ENCODE measurements around the gene CAPN5. TPM values are rescaled to one million over a fixed set of nuclear protein-coding genes. Genes with fewer than 3 reads are reported as not detected.

CAPN5 gene
- total RNA-seq, 1 experiment from 2014 or later = 27.4 TPM

DNA sequence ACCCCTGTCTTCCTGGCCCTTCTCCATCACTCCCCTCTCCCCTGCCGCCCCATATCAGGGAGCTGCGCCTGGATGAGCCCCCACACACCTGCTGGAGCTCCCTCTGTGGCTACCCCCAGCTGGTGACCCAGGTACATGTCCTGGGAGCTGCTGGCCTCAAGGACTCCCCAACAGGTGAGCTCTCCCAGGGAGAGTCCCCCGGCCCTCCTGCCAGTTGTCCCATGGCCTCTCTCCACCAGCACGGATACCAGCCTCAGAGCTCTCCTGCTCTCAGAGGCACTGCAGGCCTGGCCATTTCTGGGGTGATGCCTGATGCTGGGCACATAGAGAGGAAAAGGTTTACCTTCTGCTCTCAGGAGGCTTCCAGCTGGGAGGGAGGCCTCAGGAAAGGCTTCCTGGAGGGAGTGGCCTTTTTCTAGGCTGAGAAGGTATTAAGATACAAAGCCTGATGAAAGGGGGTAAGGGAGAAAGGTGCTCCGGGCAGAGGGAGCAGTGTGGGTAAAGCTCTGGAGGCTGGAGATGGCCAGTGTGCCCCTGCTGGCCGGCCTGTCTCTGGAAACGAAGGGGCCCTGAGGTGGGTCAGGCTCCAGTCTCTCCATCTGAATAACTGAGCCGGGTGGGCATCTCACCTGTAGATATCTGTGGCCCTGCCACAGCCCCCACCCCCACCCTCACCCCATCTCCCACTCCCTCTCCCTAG, 55.3 kb downstream of the CAPN5 start:
- no peak for ATAC-seq
- ChIA-PET POLR2A (interaction anchor here (0.6 kb wide), 1 partner anchor 24 kb away, joined by 3 read pairs; no protein-coding TSS in a partner anchor), CTCF (interaction anchor here (0.8 to 2.2 kb wide), 4 partner anchors 9 to 67 kb away, joined by 3 to 11 read pairs (median 4); no protein-coding TSS in a partner anchor)
- Mint-ChIP-seq H3K36me3 (peaks cover 3% of the 10 kb centered on the region; the same call in 1 of the 2 replicates), H3K27me3 (ENCODE audit: low read depth) (no peaks in the 10 kb centered on the region), H3K9me3 (no peaks in the 10 kb centered on the region), H3K4me3 (no peak overlapping the region), H3K27ac (no peak overlapping the region), H3K4me1 (peaks cover 7% of the 10 kb centered on the region)
- DNase-seq (ENCODE audit: low spot score) = no peak
- no peak for TF ChIP-seq TEAD1 (CRISPR knock-in tag; IDR thresholded peaks at IDR 0.05)
- TF ChIP-seq, protein P1, sequence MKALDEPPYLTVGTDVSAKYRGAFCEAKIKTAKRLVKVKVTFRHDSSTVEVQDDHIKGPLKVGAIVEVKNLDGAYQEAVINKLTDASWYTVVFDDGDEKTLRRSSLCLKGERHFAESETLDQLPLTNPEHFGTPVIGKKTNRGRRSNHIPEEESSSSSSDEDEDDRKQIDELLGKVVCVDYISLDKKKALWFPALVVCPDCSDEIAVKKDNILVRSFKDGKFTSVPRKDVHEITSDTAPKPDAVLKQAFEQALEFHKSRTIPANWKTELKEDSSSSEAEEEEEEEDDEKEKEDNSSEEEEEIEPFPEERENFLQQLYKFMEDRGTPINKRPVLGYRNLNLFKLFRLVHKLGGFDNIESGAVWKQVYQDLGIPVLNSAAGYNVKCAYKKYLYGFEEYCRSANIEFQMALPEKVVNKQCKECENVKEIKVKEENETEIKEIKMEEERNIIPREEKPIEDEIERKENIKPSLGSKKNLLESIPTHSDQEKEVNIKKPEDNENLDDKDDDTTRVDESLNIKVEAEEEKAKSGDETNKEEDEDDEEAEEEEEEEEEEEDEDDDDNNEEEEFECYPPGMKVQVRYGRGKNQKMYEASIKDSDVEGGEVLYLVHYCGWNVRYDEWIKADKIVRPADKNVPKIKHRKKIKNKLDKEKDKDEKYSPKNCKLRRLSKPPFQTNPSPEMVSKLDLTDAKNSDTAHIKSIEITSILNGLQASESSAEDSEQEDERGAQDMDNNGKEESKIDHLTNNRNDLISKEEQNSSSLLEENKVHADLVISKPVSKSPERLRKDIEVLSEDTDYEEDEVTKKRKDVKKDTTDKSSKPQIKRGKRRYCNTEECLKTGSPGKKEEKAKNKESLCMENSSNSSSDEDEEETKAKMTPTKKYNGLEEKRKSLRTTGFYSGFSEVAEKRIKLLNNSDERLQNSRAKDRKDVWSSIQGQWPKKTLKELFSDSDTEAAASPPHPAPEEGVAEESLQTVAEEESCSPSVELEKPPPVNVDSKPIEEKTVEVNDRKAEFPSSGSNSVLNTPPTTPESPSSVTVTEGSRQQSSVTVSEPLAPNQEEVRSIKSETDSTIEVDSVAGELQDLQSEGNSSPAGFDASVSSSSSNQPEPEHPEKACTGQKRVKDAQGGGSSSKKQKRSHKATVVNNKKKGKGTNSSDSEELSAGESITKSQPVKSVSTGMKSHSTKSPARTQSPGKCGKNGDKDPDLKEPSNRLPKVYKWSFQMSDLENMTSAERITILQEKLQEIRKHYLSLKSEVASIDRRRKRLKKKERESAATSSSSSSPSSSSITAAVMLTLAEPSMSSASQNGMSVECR (CRISPR knock-in tag; IDR thresholded peaks at IDR 0.05; ENCODE audit: borderline replicate concordance) = no peak
- TF ChIP-seq, protein P2, sequence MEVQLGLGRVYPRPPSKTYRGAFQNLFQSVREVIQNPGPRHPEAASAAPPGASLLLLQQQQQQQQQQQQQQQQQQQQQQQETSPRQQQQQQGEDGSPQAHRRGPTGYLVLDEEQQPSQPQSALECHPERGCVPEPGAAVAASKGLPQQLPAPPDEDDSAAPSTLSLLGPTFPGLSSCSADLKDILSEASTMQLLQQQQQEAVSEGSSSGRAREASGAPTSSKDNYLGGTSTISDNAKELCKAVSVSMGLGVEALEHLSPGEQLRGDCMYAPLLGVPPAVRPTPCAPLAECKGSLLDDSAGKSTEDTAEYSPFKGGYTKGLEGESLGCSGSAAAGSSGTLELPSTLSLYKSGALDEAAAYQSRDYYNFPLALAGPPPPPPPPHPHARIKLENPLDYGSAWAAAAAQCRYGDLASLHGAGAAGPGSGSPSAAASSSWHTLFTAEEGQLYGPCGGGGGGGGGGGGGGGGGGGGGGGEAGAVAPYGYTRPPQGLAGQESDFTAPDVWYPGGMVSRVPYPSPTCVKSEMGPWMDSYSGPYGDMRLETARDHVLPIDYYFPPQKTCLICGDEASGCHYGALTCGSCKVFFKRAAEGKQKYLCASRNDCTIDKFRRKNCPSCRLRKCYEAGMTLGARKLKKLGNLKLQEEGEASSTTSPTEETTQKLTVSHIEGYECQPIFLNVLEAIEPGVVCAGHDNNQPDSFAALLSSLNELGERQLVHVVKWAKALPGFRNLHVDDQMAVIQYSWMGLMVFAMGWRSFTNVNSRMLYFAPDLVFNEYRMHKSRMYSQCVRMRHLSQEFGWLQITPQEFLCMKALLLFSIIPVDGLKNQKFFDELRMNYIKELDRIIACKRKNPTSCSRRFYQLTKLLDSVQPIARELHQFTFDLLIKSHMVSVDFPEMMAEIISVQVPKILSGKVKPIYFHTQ (CRISPR knock-in tag; IDR thresholded peaks at IDR 0.05) = no peak
- no peak for TF ChIP-seq SMAD4 (CRISPR knock-in tag; IDR thresholded peaks at IDR 0.05)
- TF ChIP-seq NFATC4 (CRISPR knock-in tag; IDR thresholded peaks at IDR 0.05) = no peak
- TF ChIP-seq, protein P3, sequence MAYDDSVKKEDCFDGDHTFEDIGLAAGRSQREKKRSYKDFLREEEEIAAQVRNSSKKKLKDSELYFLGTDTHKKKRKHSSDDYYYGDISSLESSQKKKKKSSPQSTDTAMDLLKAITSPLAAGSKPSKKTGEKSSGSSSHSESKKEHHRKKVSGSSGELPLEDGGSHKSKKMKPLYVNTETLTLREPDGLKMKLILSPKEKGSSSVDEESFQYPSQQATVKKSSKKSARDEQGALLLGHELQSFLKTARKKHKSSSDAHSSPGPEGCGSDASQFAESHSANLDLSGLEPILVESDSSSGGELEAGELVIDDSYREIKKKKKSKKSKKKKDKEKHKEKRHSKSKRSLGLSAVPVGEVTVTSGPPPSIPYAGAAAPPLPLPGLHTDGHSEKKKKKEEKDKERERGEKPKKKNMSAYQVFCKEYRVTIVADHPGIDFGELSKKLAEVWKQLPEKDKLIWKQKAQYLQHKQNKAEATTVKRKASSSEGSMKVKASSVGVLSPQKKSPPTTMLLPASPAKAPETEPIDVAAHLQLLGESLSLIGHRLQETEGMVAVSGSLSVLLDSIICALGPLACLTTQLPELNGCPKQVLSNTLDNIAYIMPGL (CRISPR knock-in tag; IDR thresholded peaks at IDR 0.05) = no peak
- TF ChIP-seq MYBL2 (CRISPR knock-in tag; IDR thresholded peaks at IDR 0.05) = no peak
- TF ChIP-seq ZNF138 (CRISPR knock-in tag; conservative IDR thresholded peaks at IDR 0.05) = no peak
- TF ChIP-seq, protein P4, sequence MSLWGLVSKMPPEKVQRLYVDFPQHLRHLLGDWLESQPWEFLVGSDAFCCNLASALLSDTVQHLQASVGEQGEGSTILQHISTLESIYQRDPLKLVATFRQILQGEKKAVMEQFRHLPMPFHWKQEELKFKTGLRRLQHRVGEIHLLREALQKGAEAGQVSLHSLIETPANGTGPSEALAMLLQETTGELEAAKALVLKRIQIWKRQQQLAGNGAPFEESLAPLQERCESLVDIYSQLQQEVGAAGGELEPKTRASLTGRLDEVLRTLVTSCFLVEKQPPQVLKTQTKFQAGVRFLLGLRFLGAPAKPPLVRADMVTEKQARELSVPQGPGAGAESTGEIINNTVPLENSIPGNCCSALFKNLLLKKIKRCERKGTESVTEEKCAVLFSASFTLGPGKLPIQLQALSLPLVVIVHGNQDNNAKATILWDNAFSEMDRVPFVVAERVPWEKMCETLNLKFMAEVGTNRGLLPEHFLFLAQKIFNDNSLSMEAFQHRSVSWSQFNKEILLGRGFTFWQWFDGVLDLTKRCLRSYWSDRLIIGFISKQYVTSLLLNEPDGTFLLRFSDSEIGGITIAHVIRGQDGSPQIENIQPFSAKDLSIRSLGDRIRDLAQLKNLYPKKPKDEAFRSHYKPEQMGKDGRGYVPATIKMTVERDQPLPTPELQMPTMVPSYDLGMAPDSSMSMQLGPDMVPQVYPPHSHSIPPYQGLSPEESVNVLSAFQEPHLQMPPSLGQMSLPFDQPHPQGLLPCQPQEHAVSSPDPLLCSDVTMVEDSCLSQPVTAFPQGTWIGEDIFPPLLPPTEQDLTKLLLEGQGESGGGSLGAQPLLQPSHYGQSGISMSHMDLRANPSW (CRISPR knock-in tag; conservative IDR thresholded peaks at IDR 0.05; ENCODE audit: low read depth) = no peak
- TF ChIP-seq TP53 (CRISPR knock-in tag; IDR thresholded peaks at IDR 0.05) = no peak

DNA sequence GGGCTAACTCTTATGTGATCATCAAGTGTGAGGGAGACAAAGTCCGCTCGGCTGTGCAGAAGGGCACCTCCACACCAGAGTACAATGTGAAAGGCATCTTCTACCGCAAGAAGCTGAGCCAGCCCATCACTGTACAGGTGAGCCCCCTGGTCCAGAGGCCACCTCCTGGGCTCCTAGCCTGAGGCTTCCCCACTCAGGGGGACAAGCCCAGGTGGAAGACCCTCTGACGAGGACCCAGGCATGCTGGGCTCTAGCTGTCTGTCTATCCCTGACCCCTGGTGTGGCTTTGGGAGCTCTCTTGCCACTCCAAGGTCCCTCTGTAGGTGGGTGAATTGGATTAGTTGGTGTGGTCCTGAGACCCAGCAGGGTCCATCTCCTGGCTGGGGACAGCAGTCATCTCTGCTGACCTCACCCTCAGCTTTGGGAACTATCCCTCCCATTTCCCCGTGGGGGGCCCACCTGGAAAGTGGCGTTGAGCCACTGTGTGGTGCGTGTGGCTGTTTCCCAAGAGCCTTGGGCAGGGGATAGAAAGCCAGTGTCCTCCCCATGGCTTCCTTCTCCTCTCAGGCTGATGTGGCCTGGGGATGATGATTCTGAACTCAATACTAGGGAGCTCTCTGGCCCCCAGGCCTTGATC, 55.9 kb downstream of the CAPN5 start:
- ChIA-PET POLR2A (no interaction called here), CTCF (interaction anchor here (1.4 to 2.2 kb wide), 2 partner anchors 9 to 66 kb away, joined by 3 to 11 read pairs; no protein-coding TSS in a partner anchor)

More for the DNA sequence above, 55.9 kb downstream of the CAPN5 start:
- H3K4me3 Mint-ChIP-seq = no peak overlapping the region
- no peak for ATAC-seq
- H3K36me3 Mint-ChIP-seq = peaks cover 3% of the 10 kb centered on the region; the same call in 1 of the 2 replicates
- H3K27ac Mint-ChIP-seq = no peak overlapping the region
- H3K4me1 Mint-ChIP-seq = peaks cover 13% of the 10 kb centered on the region
- no peaks in the 10 kb centered on the region for H3K27me3 Mint-ChIP-seq (ENCODE audit: low read depth)
- no peaks in the 10 kb centered on the region for H3K9me3 Mint-ChIP-seq
- TF ChIP-seq, protein P5, sequence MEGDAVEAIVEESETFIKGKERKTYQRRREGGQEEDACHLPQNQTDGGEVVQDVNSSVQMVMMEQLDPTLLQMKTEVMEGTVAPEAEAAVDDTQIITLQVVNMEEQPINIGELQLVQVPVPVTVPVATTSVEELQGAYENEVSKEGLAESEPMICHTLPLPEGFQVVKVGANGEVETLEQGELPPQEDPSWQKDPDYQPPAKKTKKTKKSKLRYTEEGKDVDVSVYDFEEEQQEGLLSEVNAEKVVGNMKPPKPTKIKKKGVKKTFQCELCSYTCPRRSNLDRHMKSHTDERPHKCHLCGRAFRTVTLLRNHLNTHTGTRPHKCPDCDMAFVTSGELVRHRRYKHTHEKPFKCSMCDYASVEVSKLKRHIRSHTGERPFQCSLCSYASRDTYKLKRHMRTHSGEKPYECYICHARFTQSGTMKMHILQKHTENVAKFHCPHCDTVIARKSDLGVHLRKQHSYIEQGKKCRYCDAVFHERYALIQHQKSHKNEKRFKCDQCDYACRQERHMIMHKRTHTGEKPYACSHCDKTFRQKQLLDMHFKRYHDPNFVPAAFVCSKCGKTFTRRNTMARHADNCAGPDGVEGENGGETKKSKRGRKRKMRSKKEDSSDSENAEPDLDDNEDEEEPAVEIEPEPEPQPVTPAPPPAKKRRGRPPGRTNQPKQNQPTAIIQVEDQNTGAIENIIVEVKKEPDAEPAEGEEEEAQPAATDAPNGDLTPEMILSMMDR (IDR thresholded peaks at IDR 0.05) = no peak
- no peak for TF ChIP-seq FOXP1 (CRISPR knock-in tag; IDR thresholded peaks at IDR 0.05; ENCODE audit: borderline replicate concordance)
- DNase-seq (ENCODE audit: low spot score) = no peak
